LNCaP clone FGC (cell line): ENCODE data around the gene RAB1A.

ENCODE experiments used
- DNase-seq: peaks from one replicate; pipeline ENCODE4 v3.0.0-alpha.2; 2011; ENCODE audit warnings: low read depth
- H3K4me3 ChIP-seq: 2 replicates; pipeline ENCODE4 v1.5.1; 2011; ENCODE audit warnings: mild to moderate bottlenecking, low read depth, low read length, control low read depth
- CTCF ChIP-seq: IDR thresholded peaks from 2 replicates; pipeline ENCODE4 v1.5.1; 2012; ENCODE audit warnings: mild to moderate bottlenecking; ENCODE audit not compliant: control insufficient read depth, insufficient read depth; ENCODE audit errors: extremely low read depth

RAB1A gene

GRCh38 chr2:65075176-65075575, 54.7 kb downstream of the RAB1A start:
- H3K4me3 ChIP-seq = no peak overlapping the region
- no peak for DNase-seq
- no peak for TF ChIP-seq CTCF

DNA sequence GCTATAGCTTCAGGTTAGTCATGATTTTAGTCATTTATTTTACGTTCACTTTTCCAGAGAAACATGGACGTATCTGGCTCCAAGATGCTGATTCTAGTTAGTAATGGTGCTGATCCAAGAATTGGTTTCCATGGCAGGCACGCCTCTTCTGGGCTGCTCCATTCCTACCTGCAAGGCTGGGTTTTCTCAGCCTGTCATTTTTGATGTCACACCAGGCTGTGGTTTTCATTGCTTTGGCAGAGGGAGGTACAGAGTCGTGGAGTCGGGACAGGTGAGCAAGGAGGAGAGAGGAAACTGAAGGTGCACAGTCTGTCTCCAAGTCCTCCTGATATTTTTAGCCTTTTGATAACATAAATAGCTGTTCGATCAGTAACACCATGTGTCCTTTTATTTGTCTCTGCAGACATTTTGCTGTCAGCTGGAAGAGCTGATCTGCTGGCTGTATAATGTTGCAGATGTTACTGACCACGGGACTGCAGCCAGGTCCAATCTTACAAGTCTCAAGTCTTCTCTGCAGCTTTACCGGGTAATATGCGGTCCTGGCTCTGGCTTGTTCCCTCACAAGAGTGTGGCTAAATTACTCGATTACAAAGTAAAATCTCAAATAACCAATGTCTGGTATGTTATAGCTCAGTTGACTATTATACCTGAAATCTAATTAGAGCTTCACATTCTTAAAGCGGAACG, 55.9 kb downstream of the RAB1A start:
- no peak for DNase-seq
- no peak overlapping the region for H3K4me3 ChIP-seq
- no peak for TF ChIP-seq CTCF

- TF ChIP-seq CTCF = no peak
- DNase-seq = no peak
These were observed 57.5 kb downstream of the RAB1A start for GRCh38 chr2:65072181-65072970.

GRCh38 chr2:65071499-65072180, 58.3 kb downstream of the RAB1A start:
- H3K4me3 ChIP-seq = no peak overlapping the region
- peak; percentile 36 for TF ChIP-seq CTCF
- DNase-seq = peak; percentile 43

More at GRCh38 chr2:65072181-65072970, 57.5 kb downstream of the RAB1A start:
- no peak overlapping the region for H3K4me3 ChIP-seq

DNA sequence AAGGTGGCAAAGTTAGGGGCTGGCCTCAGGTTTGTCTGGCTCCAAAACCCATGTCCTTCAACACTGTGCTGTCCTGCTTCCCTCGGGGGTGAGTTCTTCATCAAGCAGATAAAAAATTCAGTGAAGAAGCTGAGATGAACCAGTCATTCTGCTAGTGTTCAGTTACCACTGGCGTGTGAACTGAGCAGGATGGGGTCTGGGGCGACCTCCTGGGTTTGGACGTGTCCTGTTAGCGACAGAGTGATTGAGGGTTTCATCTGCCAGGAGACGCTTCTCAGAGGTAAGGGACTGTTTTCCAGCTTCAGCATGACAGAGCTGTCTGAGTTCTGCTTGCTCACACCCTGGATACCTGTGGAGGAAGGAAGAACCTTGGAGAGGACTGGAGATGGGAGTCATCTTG, 59.0 kb downstream of the RAB1A start:
- TF ChIP-seq CTCF = no peak
- DNase-seq = no peak
- H3K4me3 ChIP-seq = no peak overlapping the region

- TF ChIP-seq CTCF = 0 out of 2 replicates have a peak, but pooled peaks have one; percentile 8
- DNase-seq = no peak
- H3K4me3 ChIP-seq = no peak overlapping the region
These were observed 59.6 kb downstream of the RAB1A start for GRCh38 chr2:65070172-65070830.
